ENCODE measurements around the gene CGB8.
"Not testable (repeated sequence)": the region's sequence is repeated elsewhere in the genome, so short reads cannot be mapped to it uniquely, and the experiment has no call there.

Gene CGB8

GRCh38 chr19:49031642-49032301 lies 17.1 kb downstream of the CGB8 start, which contains the start of gene CGB2:
TSS of gene CGB2 (plus strand) at chr19:49031890. CDS start at chr19:49032096, 206 bp downstream.
- in situ Hi-C loops (cut with MboI; ENCODE audit: low sequenced_read_pairs): not testable (repeated sequence)

GRCh38 chr19:49030323-49030722 lies 18.6 kb downstream of the CGB8 start:
- in situ Hi-C loops (cut with MboI; ENCODE audit: low sequenced_read_pairs): not testable (repeated sequence)

- in situ Hi-C loops (cut with MboI; ENCODE audit: low sequenced_read_pairs): not testable (repeated sequence)
Observed at GRCh38 chr19:49029749-49030148, 19.2 kb downstream of the CGB8 start.

GRCh38 chr19:49028686-49029085 lies 20.2 kb downstream of the CGB8 start:
- in situ Hi-C loops (cut with MboI; ENCODE audit: low sequenced_read_pairs): not testable (repeated sequence)

GRCh38 chr19:49025599-49025998 lies 23.3 kb downstream of the CGB8 start:
- in situ Hi-C loops (cut with MboI; ENCODE audit: low sequenced_read_pairs): not testable (repeated sequence)

- in situ Hi-C loops (cut with MboI; ENCODE audit: low sequenced_read_pairs): not testable (repeated sequence)
Observed at GRCh38 chr19:49025088-49025487, 23.8 kb downstream of the CGB8 start.

- in situ Hi-C loops (cut with MboI; ENCODE audit: low sequenced_read_pairs): not testable (repeated sequence)
Observed at GRCh38 chr19:49024233-49024632, 24.7 kb downstream of the CGB8 start, which contains the start of gene CGB3. TSS of gene CGB3 (minus strand) at chr19:49024333. CDS start at chr19:49023971, 362 bp downstream.

- in situ Hi-C loops (cut with MboI; ENCODE audit: low sequenced_read_pairs): no loop called here
Observed at GRCh38 chr19:49022116-49022515, 26.8 kb downstream of the CGB8 start.

GRCh38 chr19:49020931-49021895 lies 27.7 kb downstream of the CGB8 start:
- in situ Hi-C loops (cut with MboI; ENCODE audit: low sequenced_read_pairs): no loop called here

- in situ Hi-C loops (cut with MboI; ENCODE audit: low sequenced_read_pairs): no loop called here
Observed at GRCh38 chr19:49020342-49020741, 28.6 kb downstream of the CGB8 start.

GRCh38 chr19:49019242-49019932 lies 29.5 kb downstream of the CGB8 start:
- in situ Hi-C loops (cut with MboI; ENCODE audit: low sequenced_read_pairs): no loop called here

GRCh38 chr19:49018388-49019241 lies 30.3 kb downstream of the CGB8 start:
- in situ Hi-C loops (cut with MboI; ENCODE audit: low sequenced_read_pairs): not testable (repeated sequence)

GRCh38 chr19:49017666-49018351 lies 31.1 kb downstream of the CGB8 start:
- in situ Hi-C loops (cut with MboI; ENCODE audit: low sequenced_read_pairs): no loop called here

GRCh38 chr19:49017041-49017665 lies 31.8 kb downstream of the CGB8 start, which contains the start of gene LHB:
TSS of gene LHB (minus strand) at chr19:49017091. CDS start at chr19:49017081, 10 bp downstream.
- in situ Hi-C loops (cut with MboI; ENCODE audit: low sequenced_read_pairs): no loop called here

GRCh38 chr19:49016067-49016839 lies 32.7 kb downstream of the CGB8 start:
- in situ Hi-C loops (cut with MboI; ENCODE audit: low sequenced_read_pairs): no loop called here

- in situ Hi-C loops (cut with MboI; ENCODE audit: low sequenced_read_pairs): no loop called here
Observed at GRCh38 chr19:49014870-49015255, 34.0 kb downstream of the CGB8 start.

- in situ Hi-C loops (cut with MboI; ENCODE audit: low sequenced_read_pairs): no loop called here
Observed at GRCh38 chr19:49014123-49014869, 34.6 kb downstream of the CGB8 start.

GRCh38 chr19:49011194-49011593 lies 37.7 kb downstream of the CGB8 start:
- in situ Hi-C loops (cut with MboI; ENCODE audit: low sequenced_read_pairs): no loop called here

All from HL-60/S4 (cell line).